ENCODE data around the gene VWC2L.

Gene VWC2L

DNA sequence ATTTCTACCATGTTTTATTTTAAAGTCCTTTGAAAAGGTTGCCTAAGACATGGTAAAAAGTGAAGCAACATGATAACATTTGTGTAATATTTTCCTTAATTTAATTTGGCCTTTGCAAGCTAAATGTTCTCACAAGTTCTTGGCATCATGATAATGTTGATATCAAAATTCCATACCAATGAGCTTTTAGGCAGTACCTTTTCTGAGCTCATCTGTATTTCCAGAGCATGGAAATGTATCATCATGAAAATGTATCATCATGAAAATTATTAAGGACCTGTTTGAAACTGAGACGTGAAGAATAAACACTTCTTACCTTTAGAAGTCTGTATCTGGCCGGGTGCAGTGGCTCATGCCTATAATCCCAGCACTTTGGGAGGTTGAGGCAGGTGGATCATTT lies 73.8 kb downstream of the VWC2L start:
- TF ChIP-seq, protein P1, sequence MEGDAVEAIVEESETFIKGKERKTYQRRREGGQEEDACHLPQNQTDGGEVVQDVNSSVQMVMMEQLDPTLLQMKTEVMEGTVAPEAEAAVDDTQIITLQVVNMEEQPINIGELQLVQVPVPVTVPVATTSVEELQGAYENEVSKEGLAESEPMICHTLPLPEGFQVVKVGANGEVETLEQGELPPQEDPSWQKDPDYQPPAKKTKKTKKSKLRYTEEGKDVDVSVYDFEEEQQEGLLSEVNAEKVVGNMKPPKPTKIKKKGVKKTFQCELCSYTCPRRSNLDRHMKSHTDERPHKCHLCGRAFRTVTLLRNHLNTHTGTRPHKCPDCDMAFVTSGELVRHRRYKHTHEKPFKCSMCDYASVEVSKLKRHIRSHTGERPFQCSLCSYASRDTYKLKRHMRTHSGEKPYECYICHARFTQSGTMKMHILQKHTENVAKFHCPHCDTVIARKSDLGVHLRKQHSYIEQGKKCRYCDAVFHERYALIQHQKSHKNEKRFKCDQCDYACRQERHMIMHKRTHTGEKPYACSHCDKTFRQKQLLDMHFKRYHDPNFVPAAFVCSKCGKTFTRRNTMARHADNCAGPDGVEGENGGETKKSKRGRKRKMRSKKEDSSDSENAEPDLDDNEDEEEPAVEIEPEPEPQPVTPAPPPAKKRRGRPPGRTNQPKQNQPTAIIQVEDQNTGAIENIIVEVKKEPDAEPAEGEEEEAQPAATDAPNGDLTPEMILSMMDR (IDR thresholded peaks at IDR 0.05; ENCODE audit: low read depth, low read length), result no peak
- Histone ChIP-seq H3K4me3 (ENCODE audit: low read depth, low read length) (no peak overlapping the region), H3K36me3 (no peaks in the 10 kb centered on the region; the same call in 1 of the 2 replicates), H3K9me3 (ENCODE audit: severe bottlenecking) (no peaks in the 10 kb centered on the region), H3K27ac (no peak overlapping the region), H3K27me3 (ENCODE audit: insufficient read depth, low read depth, severe bottlenecking) (no peaks in the 10 kb centered on the region)
- DNase-seq, result no peak

DNA sequence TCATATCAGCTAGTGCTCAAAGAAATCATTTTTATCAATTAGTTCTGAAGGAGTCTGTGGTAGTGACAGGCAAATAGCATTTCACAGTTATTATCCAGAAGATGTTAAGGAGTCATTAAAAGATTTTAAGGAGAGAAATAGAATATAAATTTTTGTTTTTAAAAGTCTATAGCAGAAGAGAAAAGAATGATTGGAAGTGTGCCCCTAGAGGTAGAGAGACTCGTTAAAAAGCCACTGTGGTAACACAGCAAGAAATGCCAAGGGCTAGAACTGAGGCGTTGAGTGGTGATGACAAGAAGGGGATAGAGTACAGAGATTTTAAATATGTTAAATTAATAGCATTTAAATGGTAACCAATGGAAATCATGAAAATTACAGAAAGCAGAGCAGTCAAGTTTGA lies 78.3 kb downstream of the VWC2L start:
- Histone ChIP-seq H3K36me3 (no peaks in the 10 kb centered on the region; the same call in none of the 2 replicates), H3K27ac (no peak overlapping the region), H3K4me3 (ENCODE audit: low read depth, low read length) (no peak overlapping the region), H3K9me3 (ENCODE audit: severe bottlenecking) (no peaks in the 10 kb centered on the region), H3K27me3 (ENCODE audit: insufficient read depth, low read depth, severe bottlenecking) (no peaks in the 10 kb centered on the region)
- DNase-seq, result no peak
- TF ChIP-seq, protein P1 (IDR thresholded peaks at IDR 0.05; ENCODE audit: low read depth, low read length), result no peak

DNA sequence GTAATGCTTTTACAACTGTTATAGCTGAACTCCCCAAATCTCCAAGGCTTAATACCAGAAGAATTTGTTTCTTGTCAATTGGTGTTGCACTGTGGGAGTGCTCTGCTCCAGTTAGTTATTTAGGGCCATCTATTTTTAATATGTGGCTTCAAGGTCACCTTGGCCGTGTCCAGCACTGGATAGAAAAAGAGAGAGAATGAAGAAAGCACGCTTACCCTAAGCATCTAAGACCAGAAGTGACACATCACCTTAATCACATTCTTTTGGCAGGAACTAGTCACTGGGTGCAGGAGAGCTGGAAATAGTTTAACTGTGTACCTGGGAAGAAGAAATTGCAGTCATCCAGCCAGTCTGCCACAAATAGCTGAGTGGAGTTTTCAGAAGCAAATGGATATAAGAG lies 78.8 kb downstream of the VWC2L start:
- no peak for DNase-seq
- no peaks in the 10 kb centered on the region; the same call in none of the 2 replicates for H3K36me3 ChIP-seq
- TF ChIP-seq, protein P1 (IDR thresholded peaks at IDR 0.05; ENCODE audit: low read depth, low read length), result no peak
- H3K9me3 ChIP-seq (ENCODE audit: severe bottlenecking), result no peaks in the 10 kb centered on the region
- no peaks in the 10 kb centered on the region for H3K27me3 ChIP-seq (ENCODE audit: insufficient read depth, low read depth, severe bottlenecking)
- H3K27ac ChIP-seq, result no peak overlapping the region
- no peak overlapping the region for H3K4me3 ChIP-seq (ENCODE audit: low read depth, low read length)

DNA sequence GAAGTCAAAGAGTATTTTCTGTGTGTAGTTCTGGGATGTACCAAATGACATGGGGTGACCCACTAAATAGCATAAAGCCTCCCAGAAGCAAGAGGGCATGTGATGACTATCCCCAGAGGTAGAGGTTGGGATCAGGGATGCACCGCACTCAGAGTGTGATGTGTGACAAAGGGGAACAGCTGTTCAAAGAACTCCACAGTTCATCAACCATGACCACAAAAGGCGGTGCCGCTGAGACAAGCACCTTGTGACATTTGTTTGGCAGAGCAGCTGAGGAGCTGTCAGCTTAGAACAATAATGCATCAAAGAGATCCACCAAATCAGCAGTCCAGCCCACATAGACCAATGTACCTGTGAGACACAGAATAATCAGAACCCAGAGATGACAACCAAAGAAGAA lies 81.3 kb downstream of the VWC2L start:
- Histone ChIP-seq H3K9me3 (ENCODE audit: severe bottlenecking) (no peaks in the 10 kb centered on the region), H3K4me3 (ENCODE audit: low read depth, low read length) (no peak overlapping the region), H3K36me3 (no peaks in the 10 kb centered on the region; the same call in 1 of the 2 replicates), H3K27me3 (ENCODE audit: insufficient read depth, low read depth, severe bottlenecking) (no peaks in the 10 kb centered on the region), H3K27ac (no peak overlapping the region)
- DNase-seq, result no peak
- TF ChIP-seq, protein P1 (IDR thresholded peaks at IDR 0.05; ENCODE audit: low read depth, low read length), result no peak

DNA sequence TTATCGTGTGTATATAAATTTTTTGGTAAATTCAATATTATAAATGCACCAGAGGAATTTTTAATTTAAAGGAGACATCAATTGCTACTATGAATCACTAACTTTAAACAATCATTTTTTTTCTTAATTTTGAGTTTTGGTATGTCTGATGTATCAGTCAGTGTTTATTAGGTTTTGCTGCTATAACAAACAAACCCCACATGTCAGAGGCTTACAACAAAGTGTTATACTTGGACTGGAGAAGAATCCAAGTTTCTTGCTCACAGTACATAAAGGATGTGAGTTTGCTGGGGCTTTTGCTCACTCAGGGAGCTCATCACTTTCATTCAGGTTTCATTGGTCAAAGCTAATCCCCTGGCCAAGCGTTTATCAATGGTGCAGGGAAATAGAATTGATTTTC lies 81.8 kb downstream of the VWC2L start:
- no peak for DNase-seq
- TF ChIP-seq, protein P1 (IDR thresholded peaks at IDR 0.05; ENCODE audit: low read depth, low read length), result no peak
- H3K36me3 ChIP-seq, result no peaks in the 10 kb centered on the region; the same call in 1 of the 2 replicates
- H3K27me3 ChIP-seq (ENCODE audit: insufficient read depth, low read depth, severe bottlenecking), result no peaks in the 10 kb centered on the region
- H3K9me3 ChIP-seq (ENCODE audit: severe bottlenecking), result no peaks in the 10 kb centered on the region
- no peak overlapping the region for H3K4me3 ChIP-seq (ENCODE audit: low read depth, low read length)
- no peak overlapping the region for H3K27ac ChIP-seq

DNA sequence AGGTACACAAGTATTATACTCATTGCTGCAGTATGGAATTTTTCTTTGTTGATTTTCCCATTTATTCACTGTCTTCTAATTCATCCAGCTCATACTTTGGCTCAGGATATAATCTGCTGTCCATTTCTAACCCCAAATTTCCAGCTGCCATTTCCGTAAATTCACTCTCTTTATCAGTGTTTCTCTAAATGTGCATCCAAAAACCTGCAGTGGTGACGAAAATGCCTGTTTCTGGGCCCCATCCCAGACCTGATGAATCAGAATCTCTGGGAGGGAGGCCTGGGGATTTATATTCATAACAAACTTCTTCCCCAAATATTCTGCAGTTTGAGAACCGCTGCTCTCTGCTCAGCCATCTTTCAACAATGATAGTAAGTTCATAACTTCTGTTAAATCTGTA lies 86.6 kb downstream of the VWC2L start:
- Histone ChIP-seq H3K36me3 (no peaks in the 10 kb centered on the region; the same call in 1 of the 2 replicates), H3K27ac (no peak overlapping the region), H3K9me3 (ENCODE audit: severe bottlenecking) (no peaks in the 10 kb centered on the region), H3K4me3 (ENCODE audit: low read depth, low read length) (no peak overlapping the region), H3K27me3 (ENCODE audit: insufficient read depth, low read depth, severe bottlenecking) (no peaks in the 10 kb centered on the region)
- TF ChIP-seq, protein P1 (IDR thresholded peaks at IDR 0.05; ENCODE audit: low read depth, low read length), result no peak
- DNase-seq, result no peak

Data from WERI-Rb-1 (cell line).